Measurements from ENCODE around the gene ATAD1.
"Not testable (repeated sequence)": the region's sequence is repeated elsewhere in the genome, so short reads cannot be mapped to it uniquely, and the experiment has no call there.

The ATAD1 gene

DNA sequence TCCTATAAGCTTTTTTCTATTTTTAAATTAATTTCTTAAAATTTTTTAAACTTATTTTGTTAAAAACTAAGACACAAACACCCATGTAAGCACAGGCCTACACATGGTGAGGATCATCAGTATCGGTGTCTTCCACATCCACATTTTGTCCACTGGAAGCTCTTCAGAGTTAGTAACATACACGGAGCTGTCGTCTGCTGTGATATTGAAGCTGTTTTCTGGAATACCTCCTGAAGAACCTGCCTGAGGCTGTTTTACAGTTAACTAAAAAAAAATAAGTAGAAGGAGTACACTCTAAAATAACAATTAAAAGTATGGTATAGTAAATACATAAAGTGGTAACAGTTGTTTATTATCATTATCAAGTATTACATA is 27.6 kb upstream of the ATAD1 start:
- FAIRE-seq: no peak

DNA sequence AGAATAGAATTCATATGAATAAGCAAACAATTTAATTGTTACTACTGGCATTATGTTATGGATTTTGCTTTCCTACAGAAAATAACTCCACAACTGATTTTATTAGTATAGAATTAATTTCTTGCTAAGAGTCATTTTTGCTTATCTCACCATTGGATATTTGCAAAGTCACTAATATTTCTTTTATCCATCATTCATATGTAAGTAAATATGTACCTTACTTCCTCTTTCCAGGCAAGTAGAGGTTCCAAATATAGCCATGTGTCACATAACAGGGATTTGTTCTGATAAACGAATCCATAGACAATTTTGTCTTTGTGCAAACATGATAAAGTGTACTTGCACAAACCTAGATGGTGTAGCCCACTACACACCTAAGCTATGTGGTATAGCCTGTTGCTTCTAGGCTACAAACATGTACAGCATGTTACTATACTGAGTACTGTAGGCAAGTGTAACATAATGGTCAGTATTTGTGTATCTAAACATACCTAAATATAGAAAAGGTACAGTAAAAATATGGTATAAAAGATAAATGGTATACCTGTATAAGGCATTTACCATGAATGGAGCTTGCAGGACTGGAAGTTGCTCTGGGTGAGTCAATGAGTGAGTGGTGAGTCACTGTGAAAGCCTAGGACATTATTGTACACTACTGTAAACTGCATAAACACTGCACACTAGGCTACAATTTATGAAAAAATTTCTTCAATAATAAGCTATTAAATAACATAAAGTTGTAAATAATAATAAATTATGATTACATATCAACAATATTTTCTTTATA is 27.0 kb upstream of the ATAD1 start:
- peak; percentile 64 for FAIRE-seq

DNA sequence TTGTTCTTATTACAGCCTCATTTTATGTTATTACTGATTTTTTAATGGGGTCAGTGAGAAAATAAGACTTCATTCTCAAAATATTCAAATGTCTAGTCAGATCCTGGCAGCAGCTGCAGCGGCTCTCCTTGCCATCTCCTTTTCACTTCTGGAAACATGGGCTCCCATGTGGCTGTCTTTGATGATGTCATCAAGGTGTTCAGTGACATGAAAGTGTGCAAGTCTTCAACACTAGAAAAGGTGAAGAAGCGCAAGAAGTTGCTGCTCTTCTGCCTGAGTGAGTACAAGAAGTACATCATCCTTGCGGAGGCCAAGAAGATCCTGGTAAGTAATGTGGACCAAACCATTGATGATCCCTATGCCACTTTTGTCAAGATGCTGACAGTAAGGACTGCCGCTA is 25.7 kb upstream of the ATAD1 start:
- no peak for FAIRE-seq

DNA sequence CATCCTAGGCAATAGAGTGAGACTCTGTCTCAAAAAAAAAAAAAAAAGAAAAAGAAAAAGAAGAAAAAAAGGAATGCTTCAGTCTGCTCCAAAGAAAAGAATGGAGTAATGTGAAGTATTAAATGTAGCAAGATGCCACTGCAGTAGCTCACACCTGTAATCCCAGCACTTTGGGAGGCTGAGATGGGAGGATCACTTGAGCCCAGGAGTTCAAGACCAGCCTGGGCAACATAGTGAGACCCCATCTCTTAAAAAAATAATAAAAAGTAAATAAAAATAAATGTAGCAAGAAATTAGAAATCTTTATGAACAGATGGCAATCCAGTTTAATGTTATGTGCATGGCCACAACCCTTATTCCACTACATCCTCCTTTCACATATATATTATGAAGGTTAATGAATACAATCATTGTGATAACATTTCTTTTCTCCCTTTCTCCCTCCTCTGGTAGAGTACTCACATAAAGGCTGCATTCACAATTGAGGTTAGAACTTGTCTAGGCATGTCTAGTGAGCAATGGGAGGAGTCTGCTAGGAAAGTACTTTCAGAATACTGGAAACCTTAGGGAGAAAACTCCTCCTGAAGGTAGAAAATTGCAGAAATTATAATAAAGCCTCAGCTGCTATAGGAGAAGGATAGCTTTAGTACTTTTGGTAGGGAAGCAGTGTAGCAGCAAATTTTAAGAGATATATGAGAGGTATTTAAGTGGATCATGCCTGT is 24.9 kb upstream of the ATAD1 start:
- FAIRE-seq: no peak

DNA sequence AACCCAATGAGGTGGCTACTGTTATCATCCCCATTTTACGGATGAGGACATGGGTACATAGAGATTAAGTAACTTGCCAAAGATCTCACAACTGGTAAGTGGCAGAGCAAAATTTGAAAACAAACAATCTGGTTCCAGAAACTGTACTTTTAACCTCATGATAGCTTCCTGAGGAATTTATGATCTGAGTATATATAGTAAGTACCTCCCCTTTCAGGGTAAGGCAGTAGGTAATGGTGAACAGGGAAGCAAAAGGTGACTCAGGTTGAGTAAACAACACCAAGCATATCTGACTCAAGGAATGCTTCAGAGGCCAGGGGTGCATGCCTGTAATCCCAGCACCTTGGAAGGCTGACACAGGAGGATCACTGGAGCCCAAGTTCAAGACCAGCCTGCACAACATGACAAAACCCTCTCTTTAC is 24.2 kb upstream of the ATAD1 start:
- no peak for FAIRE-seq

DNA sequence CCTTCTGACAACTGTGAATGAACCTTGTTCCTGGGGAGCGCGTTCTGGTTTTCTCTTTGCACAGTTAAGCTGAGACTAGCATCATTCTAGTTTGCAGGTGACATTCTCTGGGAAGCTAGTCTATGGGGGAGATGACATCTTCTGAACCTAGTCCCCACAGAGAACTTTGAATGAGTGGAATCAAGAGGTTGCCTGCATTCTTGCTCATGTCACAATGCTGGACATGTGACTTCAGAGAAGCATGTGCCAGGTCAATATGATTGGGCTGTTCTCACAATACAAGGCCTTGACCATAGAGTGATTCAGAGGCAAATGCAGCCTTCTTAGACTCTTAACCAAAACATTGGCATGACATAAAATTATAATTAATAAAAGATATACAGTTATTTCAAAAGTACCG is 23.2 kb upstream of the ATAD1 start:
- no peak for FAIRE-seq

DNA sequence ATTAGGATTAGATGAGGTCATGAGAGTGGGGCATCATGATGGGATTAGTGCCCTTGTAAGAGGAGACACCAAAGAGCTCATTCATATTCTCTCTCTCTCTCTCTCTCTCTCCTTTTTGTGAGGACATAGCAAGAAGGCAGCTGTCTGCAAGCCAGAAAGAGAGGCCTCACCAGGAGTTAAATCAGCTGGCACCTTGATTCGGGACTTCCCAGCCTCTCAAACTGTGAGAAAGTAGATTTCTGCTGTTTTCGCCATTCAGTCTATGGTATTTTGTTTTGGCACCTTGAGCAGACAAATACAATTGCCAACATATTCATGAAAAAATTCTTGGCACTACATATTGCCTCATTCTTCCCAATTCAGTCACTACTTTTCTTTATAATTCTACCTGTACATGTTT is 20.6 kb upstream of the ATAD1 start:
- no peak for FAIRE-seq

DNA sequence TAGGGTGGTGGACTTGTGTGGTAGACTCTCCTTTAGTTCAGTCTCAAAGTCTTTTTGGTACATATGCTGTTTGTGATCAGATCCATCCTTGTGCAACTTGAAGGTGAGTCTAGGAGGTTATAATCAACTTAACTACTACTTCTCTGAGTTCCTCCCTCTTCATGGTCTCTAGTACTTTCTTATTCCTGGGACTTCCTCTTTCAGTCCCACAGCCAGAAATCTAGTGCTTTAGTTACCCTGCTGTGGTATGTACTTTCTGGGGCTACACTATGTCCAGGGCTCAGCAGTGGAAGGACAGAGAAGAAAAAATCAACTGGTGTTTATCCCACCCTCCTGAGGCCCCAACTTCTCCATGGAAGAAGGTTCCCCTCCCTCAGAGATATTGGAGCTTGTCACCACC is 19.4 kb upstream of the ATAD1 start:
- no peak for FAIRE-seq

DNA sequence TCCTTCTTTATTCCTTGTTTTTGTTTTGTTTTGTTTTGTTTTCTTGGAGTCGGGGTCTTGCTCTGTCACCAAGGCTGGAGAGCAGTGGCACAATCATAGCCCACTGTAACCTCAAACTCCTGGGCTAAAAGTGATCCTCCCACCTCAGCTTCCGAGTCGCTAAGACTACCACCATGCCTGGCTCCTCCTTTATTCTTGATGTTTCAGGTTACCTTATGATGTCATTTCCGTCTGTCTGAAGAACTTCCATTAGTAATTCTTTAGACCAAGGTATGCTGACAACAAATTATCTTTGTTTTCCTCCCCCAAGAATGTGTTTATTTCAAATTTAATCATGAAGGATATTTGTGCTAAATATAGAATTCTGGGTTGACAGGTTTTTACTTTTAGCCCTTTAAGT is 18.1 kb upstream of the ATAD1 start:
- FAIRE-seq: no peak

DNA sequence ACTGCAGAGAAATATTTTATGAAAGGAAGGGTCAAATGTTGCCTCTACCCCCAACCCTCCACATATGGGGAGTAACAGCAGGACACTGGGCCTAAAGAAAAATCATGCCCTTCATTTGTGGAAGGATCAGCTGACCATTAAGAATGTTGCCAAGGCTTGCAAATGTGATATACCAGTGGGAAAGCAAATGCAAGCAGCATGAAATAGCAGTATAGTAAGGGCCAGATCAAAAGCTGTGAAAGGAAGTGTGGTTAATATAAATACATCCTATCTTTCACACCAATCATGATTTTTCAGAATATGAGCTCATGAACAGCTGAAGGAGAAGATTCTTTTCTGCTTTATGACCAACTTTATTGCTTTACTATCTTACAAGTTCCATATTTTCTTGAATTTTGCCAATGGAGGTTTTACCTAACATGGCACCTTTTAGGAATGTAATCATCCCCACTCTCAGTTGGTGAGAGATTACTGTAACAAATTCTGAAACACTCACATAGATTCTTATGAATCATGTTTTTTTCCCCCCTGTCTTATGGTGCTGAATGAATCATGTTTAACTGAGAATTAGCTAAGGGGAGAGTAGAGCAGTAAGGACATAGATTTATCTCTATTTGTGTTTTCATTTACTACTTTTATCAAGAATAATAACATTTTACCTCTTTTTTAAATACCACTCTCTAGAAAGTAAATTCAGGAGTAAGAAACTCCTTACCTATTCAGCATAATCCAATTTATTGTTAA is 12.1 kb upstream of the ATAD1 start:
- FAIRE-seq: no peak

DNA sequence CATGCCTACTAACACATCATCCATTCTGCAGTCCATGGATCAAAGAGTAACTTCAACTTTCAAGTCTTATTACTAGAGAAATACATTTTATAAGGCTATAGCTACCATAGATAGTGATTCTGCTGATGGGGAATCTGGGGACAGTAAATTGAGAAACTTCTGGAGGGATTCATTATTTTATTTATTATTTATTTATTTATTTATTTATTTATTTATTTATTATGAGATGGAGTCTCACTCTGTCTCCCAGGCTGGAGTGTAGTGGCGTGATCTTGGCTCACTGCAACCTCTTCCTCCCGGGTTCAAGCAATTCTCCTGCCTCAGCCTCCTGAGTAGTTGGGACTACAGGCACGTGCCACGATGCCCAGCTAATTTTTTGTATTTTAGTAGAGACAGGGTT is 11.0 kb upstream of the ATAD1 start:
- FAIRE-seq: not testable (repeated sequence)

DNA sequence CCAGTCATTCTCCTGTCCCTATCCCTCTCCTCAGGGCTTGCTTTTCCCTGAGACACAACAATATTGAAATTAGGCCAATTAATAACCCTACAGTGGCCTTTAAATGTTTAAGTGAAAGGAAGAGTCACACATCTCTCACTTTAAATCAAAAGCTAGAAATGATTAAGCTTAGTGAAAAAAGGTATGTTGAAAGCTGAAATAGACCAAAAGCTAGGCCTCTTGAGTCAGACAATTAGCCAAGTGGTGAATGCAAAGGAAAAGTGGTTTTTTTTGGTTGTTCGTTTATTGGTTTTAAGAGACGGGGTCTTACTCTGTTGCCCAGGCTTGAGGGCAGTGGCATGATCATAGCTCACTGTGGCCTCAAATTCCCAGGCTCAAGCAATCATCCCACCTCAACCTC is 9.7 kb upstream of the ATAD1 start:
- FAIRE-seq: no peak

DNA sequence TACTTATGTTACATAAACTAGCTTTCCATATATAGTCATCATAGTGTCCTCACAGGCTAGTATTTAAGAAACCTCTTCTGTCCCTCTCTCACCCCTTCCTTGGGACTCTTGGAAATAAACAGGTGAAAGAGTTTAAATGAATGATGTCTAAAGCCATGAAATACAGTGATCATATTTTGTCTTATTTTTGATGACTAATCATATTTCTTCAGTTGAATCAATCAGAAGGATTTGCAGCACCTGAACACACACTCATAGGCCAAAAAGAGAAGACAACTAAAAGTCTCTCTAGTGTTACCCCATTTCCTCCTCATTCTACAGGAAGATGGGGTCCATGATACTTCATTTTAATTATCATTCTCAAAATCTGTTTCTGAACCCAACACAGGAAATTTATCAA is 8.6 kb upstream of the ATAD1 start:
- no peak for FAIRE-seq

DNA sequence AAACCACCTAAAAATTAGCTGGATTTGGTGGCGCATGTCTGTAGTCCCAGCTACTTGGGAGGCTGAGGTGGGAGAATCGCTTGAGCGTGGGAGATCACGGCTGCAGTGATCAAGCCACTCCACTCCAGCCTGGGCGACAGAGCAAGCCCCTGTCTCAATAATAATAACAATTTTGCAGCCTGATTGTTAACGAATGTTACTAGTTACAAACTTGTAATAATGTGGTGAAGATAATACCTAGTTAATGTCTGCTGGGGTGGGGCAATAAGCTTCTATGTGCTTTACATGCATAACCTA is 1.2 kb upstream of the ATAD1 start:
- FAIRE-seq: peak; percentile 17

DNA sequence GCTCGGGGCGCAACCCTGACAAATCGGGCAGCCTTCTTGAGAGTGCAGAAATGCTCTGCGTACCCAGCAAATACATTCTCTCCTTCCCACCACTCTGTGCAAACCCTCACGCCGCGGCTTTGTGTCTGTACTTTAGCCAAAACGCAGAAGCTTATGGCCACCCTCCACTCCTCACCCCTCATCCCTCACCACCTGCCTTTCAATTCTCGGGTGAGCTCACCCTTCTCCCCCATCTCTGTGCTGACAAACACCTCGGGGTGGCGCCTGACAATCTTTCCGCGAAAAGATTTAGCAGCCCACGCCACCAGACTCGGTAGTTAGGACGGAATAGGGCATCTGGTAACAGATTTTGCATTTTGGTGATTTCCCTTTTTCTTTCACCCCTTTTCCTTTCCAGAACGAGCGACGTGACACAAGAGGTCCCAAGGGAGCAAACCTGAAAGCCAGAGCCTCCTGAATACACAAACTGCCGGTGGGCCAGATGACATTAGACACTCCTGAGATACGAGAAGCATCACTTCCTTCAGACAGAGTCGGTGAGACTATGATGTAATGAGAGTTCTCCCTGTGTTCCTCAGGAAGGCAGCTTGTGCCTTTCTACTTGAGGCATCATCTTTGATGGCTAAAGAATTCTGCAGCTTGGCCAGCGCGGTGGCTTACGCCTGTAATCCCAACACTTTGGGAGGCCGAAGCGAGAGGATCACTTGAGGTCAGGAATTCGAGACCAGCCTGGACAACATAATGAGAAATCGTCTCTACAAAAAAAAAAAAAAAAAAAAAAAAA is 671 bp upstream of the ATAD1 start:
- peak; percentile 55 for FAIRE-seq

DNA sequence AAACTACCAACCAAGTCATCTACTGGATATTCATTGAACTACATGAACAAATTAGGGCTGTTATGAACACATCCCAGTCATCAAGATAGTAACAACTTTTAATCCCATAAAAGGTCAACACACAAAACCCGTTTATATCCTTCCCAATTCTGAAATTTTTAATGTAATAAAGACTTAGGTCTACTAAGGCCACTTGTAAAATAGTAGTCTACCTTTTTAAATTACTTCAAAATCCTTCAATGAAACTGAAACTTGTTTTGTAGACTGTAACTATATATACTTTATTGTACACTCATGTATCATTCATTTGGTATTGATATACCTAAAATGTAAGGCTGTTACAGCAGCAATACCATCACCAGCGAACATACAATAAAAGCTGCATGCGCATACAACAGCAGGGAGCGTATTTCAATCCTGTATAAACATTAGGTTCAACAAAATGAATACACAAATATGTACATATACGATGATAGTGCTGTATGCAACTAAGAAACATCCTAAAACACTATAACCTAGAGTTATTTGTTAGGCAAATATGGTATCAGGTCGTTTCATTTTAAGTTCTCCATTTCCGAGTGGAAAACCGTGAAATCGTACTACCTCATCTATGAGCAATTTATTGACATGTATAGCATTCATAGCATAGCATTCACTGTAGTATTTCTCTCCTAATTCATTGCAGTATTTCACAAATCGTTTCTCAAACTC is 973 bp downstream of the ATAD1 start:
- FAIRE-seq: no peak

DNA sequence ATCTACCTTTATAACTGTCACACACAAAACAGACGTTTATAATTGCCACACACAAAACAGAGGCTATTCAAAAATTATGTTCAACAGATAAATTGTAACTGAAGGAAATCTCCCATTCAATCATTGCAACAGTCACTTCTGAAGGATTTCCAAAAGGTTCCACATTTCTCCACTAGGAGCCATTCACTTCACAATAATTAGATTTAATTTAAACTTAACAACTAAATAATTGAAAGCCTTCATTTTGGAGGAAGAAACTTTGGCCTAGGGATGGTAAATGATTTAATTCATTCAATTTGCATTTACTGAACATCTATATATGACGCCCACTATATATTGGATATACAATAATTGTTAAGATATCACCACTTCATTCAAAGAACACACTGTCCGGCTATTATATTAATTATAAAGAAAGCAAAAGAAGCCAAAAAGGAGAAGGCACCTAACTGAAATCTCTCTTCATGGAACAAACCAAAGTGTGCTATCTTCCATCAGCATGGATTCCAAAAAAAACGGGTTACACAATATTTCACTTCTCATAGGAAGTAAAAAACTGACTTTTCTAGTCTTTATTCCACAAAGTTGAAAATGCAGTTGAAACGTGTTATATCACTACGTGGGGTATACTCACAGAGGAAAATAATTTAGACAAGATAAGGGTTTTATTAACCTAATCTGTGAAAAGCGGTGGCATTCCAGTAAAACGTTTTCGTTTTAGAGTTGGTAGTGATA is 1.7 kb downstream of the ATAD1 start:
- FAIRE-seq: no peak

DNA sequence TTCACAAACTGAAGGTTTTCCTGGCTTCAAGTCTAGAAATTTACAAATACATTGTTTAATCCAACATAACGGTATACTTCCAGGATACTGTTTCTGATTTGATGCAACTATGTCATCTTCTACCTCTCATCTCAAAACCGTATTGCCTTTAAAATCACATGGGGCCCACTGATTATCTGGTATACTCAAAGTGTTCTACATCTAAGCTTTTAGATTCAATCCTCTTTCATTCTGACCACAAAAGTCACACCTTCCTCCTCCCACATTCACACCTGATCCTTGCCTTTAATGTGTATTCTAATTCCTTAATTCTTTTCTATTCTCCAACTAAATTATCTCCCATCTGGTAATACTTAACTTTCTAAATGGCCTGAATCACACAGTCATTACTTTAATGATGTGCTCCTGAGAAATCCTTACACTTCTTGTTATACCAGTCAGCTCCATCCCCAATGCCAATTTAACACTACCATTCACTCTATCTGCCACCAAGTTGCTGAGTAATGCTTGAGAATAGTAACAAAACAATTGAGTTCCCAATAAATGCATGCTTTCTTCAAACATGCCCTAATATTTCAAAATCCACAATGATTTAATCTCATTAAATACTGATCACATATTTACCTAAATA is 13.0 kb downstream of the ATAD1 start:
- no peak for FAIRE-seq

DNA sequence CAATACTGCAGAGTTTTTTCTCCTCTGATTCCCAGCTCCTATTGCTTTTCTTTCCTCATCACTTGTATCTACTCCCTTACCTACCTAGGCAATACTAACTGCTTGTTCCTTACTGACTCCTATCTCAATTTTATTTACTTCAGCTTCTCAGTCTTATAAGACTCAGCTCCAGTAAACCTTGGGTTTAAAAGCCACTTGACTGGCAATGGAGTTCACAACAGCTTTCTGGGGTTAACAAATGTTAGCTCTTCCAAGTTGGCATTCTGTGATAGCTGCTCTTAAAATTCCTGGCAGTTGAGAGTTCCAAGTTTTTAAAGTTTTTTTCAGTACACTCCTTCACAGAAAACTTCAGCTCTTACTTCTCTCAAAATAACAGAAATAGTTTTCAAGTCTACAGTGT is 14.2 kb downstream of the ATAD1 start:
- no peak for FAIRE-seq

DNA sequence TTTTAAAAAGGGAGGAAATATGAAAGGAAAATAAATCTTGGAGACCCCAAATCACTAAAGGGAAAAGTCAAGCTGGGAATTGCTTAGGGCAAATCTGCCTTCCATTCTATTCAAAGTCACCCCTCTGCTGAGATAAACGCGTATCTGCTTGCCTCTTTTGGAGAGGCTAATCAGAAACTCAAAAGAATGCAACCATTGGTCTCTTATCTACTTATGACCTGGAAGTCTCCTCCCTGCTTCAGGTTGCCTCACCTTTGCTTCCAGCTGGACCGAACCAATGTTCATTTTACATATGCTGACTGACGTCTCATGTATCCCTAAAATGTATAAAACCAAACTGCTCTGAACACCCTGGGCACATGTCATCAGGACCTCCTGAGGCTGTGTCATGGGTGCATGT is 14.7 kb downstream of the ATAD1 start:
- no peak for FAIRE-seq

DNA sequence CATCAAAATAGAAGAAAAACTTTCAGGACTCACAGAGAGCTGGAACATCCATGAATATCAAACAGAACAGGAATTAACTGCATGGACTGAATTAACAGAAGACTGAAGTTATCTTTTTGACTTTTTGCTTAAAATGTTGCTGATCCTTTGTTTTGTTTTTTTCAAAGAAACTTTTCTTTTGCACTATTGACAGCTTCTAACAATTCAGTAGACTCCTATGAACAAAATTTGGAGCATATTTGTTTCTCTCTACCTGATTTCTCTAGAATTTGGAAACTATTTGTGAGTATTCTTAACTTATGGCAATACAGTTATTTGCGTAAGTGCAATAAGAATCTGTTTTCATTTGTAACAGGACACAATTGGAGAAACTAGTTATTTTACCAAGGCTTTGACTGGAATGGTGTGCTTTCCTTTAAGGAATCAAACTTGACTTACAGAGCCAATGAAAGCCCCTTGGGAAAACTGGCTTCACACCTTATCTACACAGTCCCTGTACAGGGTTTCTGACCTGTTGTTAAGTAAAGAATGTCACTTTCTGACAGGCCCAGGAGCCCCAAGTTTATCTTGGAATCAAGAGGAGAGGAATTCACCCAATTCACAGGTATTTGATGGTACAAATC is 16.1 kb downstream of the ATAD1 start:
- not testable (repeated sequence) for FAIRE-seq

Data from islet of Langerhans (tissue), 1 donor.